NT2/D1 (cell line): ENCODE data around the gene RPL38.

ENCODE experiments used
- SUZ12 ChIP-seq: IDR thresholded peaks from 2 replicates; pipeline ENCODE4 v1.6.1; 2011; ENCODE audit not compliant: insufficient read length, insufficient read depth; ENCODE audit errors: extremely low read depth
- YY1 ChIP-seq: IDR thresholded peaks from 2 replicates; pipeline ENCODE4 v1.6.1; 2011; ENCODE audit not compliant: insufficient read length, insufficient read depth
- ZNF274 ChIP-seq: IDR thresholded peaks from 2 replicates; pipeline ENCODE4 v1.6.1; 2011; ENCODE audit warnings: mild to moderate bottlenecking, low read depth, low read length

GRCh38 chr17:74219576-74220133 lies 16.2 kb downstream of the RPL38 start:
- no peak for TF ChIP-seq YY1
- TF ChIP-seq ZNF274: no peak
- no peak for TF ChIP-seq SUZ12
